CD4-positive, alpha-beta T cell (primary cell): ENCODE results near the gene NRIP1. TPM values are rescaled to one million over a fixed set of nuclear protein-coding genes. Genes with fewer than 3 reads are reported as not detected.
A peak's percentile ranks its signal among the peaks of the same experiment; 100 is the strongest.

ENCODE experiments used
- ATAC-seq: fragments of 200-7000 bp; cut with Tn5 transposase; one replicate; pipeline ENCODE4 v1.10.0; 2022; ENCODE audit warnings: mild to moderate bottlenecking; ENCODE audit not compliant: poor library complexity
- CTCF ChIA-PET: fragments of 350-600 bp; sonication (Branson Sonifier 250); formaldehyde crosslinking; loops from one replicate; lab custom pipeline; 2021; ENCODE audit warnings: antibody characterized with exemption, inconsistent platforms; lab: Charles Lee
- POLR2A ChIA-PET: fragments of 350-600 bp; sonication (Branson Sonifier 250); formaldehyde crosslinking; loops from one replicate; lab custom pipeline; 2021; ENCODE audit warnings: antibody characterized with exemption, inconsistent platforms; lab: Charles Lee
- DNase-seq, 14 experiments: peaks; one replicate each; pipeline ENCODE4 v3.0.0-alpha.2; 2013 to 2020; ENCODE audit warnings: mixed read lengths in 2 of 14
- H3K27ac ChIP-seq, 2 donors: one replicate each; pipeline versions ENCODE4 v1.5.1 to v1.7.0; 2013; ENCODE audit warnings: low read length in 2 of 2, low read depth in 1 of 2, mild to moderate bottlenecking in 1 of 2
- H3K27me3 ChIP-seq, 2 experiments: 1 replicate in 1 of 2; 2 replicates in 1 of 2; pipeline versions ENCODE4 v1.6.1 to v1.7.0; 2013; ENCODE audit warnings: low read length in 2 of 2, control low read depth in 1 of 2, mild to moderate bottlenecking in 1 of 2, moderate library complexity in 1 of 2; ENCODE audit not compliant: insufficient read depth in 2 of 2, control insufficient read depth in 1 of 2
- H3K36me3 ChIP-seq: one replicate; pipeline ENCODE4 v1.6.1; 2013; ENCODE audit warnings: low read length, control low read depth; ENCODE audit not compliant: insufficient read depth
- H3K4me1 ChIP-seq: one replicate; pipeline ENCODE4 v1.6.1; 2013; ENCODE audit warnings: low read length, control low read depth; ENCODE audit not compliant: insufficient read depth
- H3K4me3 ChIP-seq: one replicate; pipeline ENCODE4 v1.5.1; 2013; ENCODE audit warnings: mild to moderate bottlenecking, low read length, moderate library complexity
- H3K9me3 ChIP-seq, 2 experiments: 1 replicate in 1 of 2; 2 replicates in 1 of 2; pipeline versions ENCODE4 v1.6.1 to v1.7.0; 2013; ENCODE audit warnings: low read length in 2 of 2, mild to moderate bottlenecking in 2 of 2, control low read depth in 1 of 2, moderate library complexity in 1 of 2; ENCODE audit not compliant: control insufficient read depth in 1 of 2, insufficient read depth in 1 of 2
- H3K27ac Mint-ChIP-seq: one replicate; pipeline ENCODE4 v1.8.0; 2020; ENCODE audit warnings: mixed read lengths
- H3K27me3 Mint-ChIP-seq: one replicate; pipeline ENCODE4 v1.8.0; 2021; ENCODE audit warnings: mixed read lengths
- H3K36me3 Mint-ChIP-seq: one replicate; pipeline ENCODE4 v1.8.0; 2021; ENCODE audit warnings: low read depth, mixed read lengths
- H3K4me1 Mint-ChIP-seq: one replicate; pipeline ENCODE4 v1.8.0; 2021; ENCODE audit warnings: low read depth, mixed read lengths
- H3K4me3 Mint-ChIP-seq: one replicate; pipeline ENCODE4 v1.8.0; 2020; ENCODE audit warnings: mild to moderate bottlenecking, mixed read lengths
- H3K9me3 Mint-ChIP-seq: one replicate; pipeline ENCODE4 v1.8.0; 2020; ENCODE audit warnings: mixed read lengths
- intact Hi-C, 2 experiments: fragments of 100-400 bp; cut with DNase I in 1 of 2; cut with micrococcal nuclease in 1 of 2; formaldehyde crosslinking; loops; one replicate each; pipeline versions ENCODE4 v1.15.1 to v1.9.0; 2023 to 2025; cut with DNase I, micrococcal nuclease
- total RNA-seq, 174 experiments: library from RNA in 2 of 174; stranded (reverse) in 2 of 174; gene quantifications; one replicate each; pipeline ENCODE4 v1.2.3 and lab custom pipeline; 2021 to 2026
- TF ChIP-seq, protein P1 (sequence below): fragments of 200-600 bp; IDR thresholded peaks from one replicate; pipeline ENCODE4 v1.8.0; 2022; ENCODE audit warnings: antibody characterized with exemption, mild to moderate bottlenecking

Gene NRIP1
- total RNA-seq, 2 experiments from 2014 or later, result 41.6 to 50.1 TPM

DNA sequence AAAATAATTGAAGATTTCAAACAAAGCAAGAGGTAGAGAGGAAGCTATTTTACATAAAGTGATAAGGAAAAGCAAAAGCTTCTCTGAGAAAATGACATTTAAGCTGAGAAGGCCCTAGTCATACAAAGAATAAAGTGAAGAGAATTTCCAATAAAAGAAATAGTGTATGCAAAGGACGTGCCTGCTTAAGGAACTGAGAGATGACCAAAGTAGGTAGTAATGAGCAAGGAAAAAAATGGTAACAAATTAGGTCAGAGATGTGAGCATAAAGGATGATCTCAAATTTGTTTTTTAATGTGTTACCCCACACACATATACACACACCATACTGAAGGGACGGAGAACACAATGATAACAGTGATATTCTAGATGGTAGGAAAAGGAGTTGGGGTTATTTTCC is 46.4 kb downstream of the NRIP1 start:
- H3K27ac Mint-ChIP-seq, result no peak overlapping the region
- Histone ChIP-seq H3K27ac (no peak overlapping the region), H3K9me3 (no peaks in the 10 kb centered on the region), H3K4me3 (no peak overlapping the region), H3K27me3 (no peaks in the 10 kb centered on the region), H3K4me1 (no peaks in the 10 kb centered on the region), H3K36me3 (no peaks in the 10 kb centered on the region)
- ATAC-seq (no peak), DNase-seq (no peak)
- TF ChIP-seq, protein P1, sequence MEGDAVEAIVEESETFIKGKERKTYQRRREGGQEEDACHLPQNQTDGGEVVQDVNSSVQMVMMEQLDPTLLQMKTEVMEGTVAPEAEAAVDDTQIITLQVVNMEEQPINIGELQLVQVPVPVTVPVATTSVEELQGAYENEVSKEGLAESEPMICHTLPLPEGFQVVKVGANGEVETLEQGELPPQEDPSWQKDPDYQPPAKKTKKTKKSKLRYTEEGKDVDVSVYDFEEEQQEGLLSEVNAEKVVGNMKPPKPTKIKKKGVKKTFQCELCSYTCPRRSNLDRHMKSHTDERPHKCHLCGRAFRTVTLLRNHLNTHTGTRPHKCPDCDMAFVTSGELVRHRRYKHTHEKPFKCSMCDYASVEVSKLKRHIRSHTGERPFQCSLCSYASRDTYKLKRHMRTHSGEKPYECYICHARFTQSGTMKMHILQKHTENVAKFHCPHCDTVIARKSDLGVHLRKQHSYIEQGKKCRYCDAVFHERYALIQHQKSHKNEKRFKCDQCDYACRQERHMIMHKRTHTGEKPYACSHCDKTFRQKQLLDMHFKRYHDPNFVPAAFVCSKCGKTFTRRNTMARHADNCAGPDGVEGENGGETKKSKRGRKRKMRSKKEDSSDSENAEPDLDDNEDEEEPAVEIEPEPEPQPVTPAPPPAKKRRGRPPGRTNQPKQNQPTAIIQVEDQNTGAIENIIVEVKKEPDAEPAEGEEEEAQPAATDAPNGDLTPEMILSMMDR, result no peak
- no peaks in the 10 kb centered on the region for H3K27me3 Mint-ChIP-seq
- peaks cover 2% of the 10 kb centered on the region for H3K9me3 Mint-ChIP-seq
- CTCF ChIA-PET, result no interaction called here
- peaks cover 26% of the 10 kb centered on the region for H3K36me3 Mint-ChIP-seq
- no peak overlapping the region for H3K4me3 Mint-ChIP-seq
- POLR2A ChIA-PET, result no interaction called here
- H3K4me1 Mint-ChIP-seq, result peaks cover 44% of the 10 kb centered on the region
- intact Hi-C loops, result no loop called here

DNA sequence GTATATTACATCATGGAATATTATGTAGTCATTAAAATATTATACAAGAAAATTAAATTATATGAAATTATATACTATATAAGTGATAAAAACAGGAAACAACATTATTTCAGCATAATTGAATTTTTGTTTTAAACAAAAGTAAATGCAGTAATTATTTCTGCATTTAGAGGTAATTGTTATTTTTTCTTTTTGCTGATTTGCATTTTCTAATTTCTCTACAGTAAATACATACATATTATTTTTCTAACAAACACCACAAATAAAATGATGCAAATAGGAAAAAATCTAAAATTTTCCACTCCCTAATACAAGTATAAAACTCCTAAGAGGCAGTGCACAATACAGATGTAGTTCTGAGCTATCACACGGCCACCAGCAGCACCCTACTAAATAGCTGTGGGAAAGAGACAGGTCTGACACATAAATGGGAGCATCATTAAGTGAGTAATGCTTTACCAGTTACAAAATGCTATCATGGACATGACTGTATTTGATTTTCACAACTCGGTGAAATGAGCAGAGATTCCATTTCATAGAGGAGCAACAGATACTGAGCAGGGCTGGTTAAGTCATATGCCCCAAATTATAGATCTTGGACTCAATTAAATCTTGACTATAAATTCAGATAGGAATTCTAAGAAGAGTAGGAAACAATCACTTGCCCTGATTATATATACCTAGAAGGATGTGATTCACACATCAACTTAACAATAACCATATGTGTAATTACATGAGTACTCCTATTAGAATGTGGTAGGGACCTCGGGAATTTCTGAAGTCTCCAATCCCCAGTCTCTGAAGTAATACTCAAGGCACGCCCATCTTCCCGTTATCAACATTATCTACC is 49.0 kb downstream of the NRIP1 start:
- no peak overlapping the region for H3K4me3 ChIP-seq
- peaks cover 30% of the 10 kb centered on the region for H3K4me1 Mint-ChIP-seq
- no peak overlapping the region for H3K27ac ChIP-seq
- no peaks in the 10 kb centered on the region for H3K9me3 Mint-ChIP-seq
- no peak overlapping the region for H3K4me3 Mint-ChIP-seq
- no peaks in the 10 kb centered on the region for H3K4me1 ChIP-seq
- H3K36me3 Mint-ChIP-seq, result peaks cover 10% of the 10 kb centered on the region
- DNase-seq (peak in 1 of 14 experiments; percentile 25), ATAC-seq (no peak)
- no peak overlapping the region for H3K27ac Mint-ChIP-seq
- CTCF ChIA-PET, result no interaction called here
- TF ChIP-seq, protein P1, result no peak
- intact Hi-C loops, result no loop called here
- peaks cover 3% of the 10 kb centered on the region for H3K36me3 ChIP-seq
- no peaks in the 10 kb centered on the region for H3K27me3 Mint-ChIP-seq
- H3K27me3 ChIP-seq, result no peaks in the 10 kb centered on the region
- POLR2A ChIA-PET, result no interaction called here
- H3K9me3 ChIP-seq, result no peaks in the 10 kb centered on the region

DNA sequence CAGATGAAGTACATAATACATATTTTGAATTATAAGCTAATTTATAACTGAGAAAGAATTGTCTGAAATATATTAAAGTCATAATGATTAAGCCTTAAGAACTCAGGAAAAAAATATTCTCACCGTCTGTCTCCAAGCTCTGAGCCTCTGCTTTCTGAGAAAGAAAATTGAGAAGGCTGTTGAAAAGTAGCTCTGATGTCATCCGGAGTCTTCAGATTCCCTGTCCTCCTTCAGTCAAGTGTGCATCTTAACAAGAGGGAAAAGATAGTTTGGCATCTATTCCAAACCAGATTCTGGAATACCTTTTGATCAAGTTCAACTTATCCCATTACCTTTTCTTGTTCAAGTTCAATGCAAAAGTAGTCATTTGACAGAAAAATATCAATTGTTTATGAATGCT is 50.6 kb downstream of the NRIP1 start:
- no peak for ATAC-seq
- DNase-seq, result no peak
- no peak overlapping the region for H3K27ac Mint-ChIP-seq
- ChIA-PET CTCF (no interaction called here), POLR2A (interaction anchor here (1.0 kb wide), 1 partner anchor 8 kb away, joined by 3 read pairs; no protein-coding TSS in a partner anchor)
- H3K9me3 ChIP-seq, result no peaks in the 10 kb centered on the region
- H3K4me1 ChIP-seq, result no peaks in the 10 kb centered on the region
- no peak overlapping the region for H3K4me3 ChIP-seq
- H3K9me3 Mint-ChIP-seq, result no peaks in the 10 kb centered on the region
- peaks cover 16% of the 10 kb centered on the region for H3K4me1 Mint-ChIP-seq
- TF ChIP-seq, protein P1, result no peak
- intact Hi-C loops, result loop anchor here in 1 of 2 experiments (5.0 kb wide), 1 partner anchor 33 kb away; no protein-coding TSS in a partner anchor
- no peaks in the 10 kb centered on the region for H3K27me3 ChIP-seq
- H3K36me3 Mint-ChIP-seq, result peaks cover 12% of the 10 kb centered on the region
- H3K27ac ChIP-seq, result no peak overlapping the region
- H3K4me3 Mint-ChIP-seq, result no peak overlapping the region
- H3K36me3 ChIP-seq, result peaks cover 3% of the 10 kb centered on the region
- no peaks in the 10 kb centered on the region for H3K27me3 Mint-ChIP-seq
